GOT3 (cell line): Measurements from ENCODE around the gene COX7B.

Experiments
- DNase-seq: peaks from one replicate; lab custom pipeline; 2025; ENCODE audit warnings: mixed read lengths; lab: John Stamatoyannopoulos, UW

Gene COX7B

DNA sequence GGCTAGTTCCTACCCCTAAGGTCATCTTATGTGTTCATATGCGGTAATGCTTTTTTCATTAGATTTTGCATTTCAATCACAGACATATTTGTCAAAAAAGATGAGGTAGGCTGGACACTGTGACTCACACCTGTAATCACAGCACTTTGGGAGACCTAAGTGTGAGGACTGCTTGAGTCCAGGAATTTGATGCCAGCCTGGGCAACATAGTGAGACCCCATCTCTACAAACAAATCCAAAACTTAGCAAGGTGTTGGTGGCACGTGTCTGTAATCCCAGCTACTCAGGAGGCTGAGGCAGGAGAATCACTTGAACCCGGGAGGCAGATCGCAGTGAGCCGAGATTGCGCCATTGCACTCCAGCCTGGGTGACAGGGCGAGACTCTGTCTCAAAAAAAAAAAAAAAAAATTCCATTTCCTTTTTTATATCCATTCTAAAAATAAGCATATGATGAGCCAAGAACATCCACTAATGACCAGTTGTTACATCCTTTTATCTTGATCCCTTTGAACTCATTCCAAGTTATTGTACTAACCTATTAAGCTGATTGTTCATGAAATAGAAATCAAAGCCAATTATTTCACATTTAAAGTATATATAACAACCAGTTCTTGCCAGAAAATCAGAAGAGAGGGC lies 46.8 kb downstream of the COX7B start:
- no peak for DNase-seq

DNA sequence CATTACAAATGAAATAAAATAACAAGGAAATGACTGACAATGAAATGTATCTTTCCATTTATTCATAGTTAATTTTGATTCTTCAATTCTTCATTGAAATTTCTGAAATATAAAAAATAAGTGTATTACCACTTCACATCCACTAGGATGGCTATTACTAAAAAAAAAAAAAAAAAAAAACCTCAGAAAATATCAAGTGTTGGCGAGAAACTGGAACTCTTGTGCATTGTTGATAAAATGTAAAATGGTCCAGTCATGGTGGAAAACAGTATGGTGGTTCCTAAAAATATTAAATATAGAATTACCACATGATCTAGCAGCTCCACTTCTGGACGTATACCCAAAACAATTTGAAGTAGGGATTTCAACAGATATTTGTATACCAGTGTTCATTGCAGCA lies 47.3 kb downstream of the COX7B start:
- no peak for DNase-seq

DNA sequence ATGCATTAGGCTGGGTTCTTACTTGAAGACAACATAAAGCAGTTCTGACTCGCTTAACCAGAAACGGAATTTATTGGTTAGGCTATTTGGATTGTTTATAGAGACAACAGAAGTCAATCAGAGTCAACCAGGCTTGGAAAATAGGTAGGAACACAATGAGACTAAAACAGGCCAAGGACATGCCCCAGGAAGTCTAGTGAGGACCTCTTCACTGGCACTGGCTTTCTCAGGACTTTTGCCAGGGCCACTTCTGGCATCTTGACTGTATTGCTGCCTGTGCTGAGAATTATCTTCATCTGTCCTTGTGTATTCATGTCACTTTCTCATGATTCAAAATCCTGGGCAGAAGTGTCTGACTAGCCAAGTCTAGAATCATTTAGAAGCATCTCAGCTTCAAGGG lies 50.6 kb downstream of the COX7B start:
- DNase-seq, result no peak

- DNase-seq, result no peak
Observed at GRCh38 chrX:77952173-77952572, 52.9 kb downstream of the COX7B start.

DNA sequence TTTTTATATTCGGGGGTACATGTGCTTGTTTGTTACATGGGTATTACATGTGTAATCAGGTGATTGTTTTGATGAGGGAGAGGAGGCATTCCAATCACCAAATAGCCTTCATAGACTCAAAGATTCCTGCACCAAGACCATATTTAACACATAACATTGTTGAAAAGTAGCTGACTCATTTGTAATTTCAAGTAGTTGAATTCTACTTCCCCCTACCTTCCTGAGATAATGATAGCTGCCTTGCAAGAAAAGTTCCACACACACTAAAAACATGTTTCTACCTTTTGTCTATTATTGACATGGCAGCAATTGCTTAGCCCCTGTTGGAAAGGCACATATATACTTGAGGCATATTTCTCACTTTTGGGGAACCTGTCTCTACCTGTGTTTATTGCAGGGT lies 54.0 kb downstream of the COX7B start:
- DNase-seq, result no peak

- DNase-seq, result no peak
Observed at GRCh38 chrX:77953708-77954107, 54.4 kb downstream of the COX7B start.
